H1 (cell line): ENCODE measurements around the gene PLXDC2. TPM values are rescaled to one million over a fixed set of nuclear protein-coding genes. Genes with fewer than 3 reads are reported as not detected.

Experiments used
- CTCF ChIA-PET: fragments of 300-600 bp; sonication (Branson Sonifier 250); formaldehyde crosslinking; loops from one replicate; lab custom pipeline; 2021; ENCODE audit not compliant: partially characterized antibody; lab: Charles Lee
- POLR2A ChIA-PET: fragments of 300-600 bp; sonication (Branson Sonifier 250); formaldehyde crosslinking; loops from one replicate; lab custom pipeline; 2021; ENCODE audit warnings: inconsistent platforms; ENCODE audit not compliant: partially characterized antibody; lab: Charles Lee
- DNase-seq, 2 experiments: peaks; one replicate each; pipeline versions ENCODE4 v3.0.0 to v3.0.0-alpha.2; 2010 to 2022; ENCODE audit warnings: low spot score in 2 of 2, low read depth in 1 of 2, mixed read lengths in 1 of 2
- FAIRE-seq: peaks from 2 replicates; lab custom pipeline; 2011; peaks lifted over from hg19 to GRCh38; lab: Jason Lieb, UNC
- H2AFZ ChIP-seq: 2 replicates; pipeline ENCODE4 v1.8.1; 2012; ENCODE audit warnings: low read length, inconsistent platforms
- H2AK5ac ChIP-seq: 2 replicates; pipeline ENCODE4 v1.6.1; 2013; ENCODE audit warnings: low read depth, low read length
- H2BK120ac ChIP-seq: replicated peaks from 2 replicates; pipeline ENCODE3; 2013; ENCODE audit warnings: low read depth, low read length, inconsistent platforms
- H2BK12ac ChIP-seq: 2 replicates; pipeline ENCODE4 v1.6.1; 2013; ENCODE audit warnings: low read depth, low read length
- H2BK15ac ChIP-seq: 2 replicates; pipeline ENCODE4 v1.6.1; 2013; ENCODE audit warnings: low read length
- H2BK20ac ChIP-seq: 2 replicates; pipeline ENCODE4 v1.6.1; 2013; ENCODE audit warnings: low read length
- H2BK5ac ChIP-seq: 2 replicates; pipeline ENCODE4 v1.6.1; 2013; ENCODE audit warnings: low read depth, low read length
- H3K14ac ChIP-seq: 2 replicates; pipeline ENCODE4 v1.6.1; 2013; ENCODE audit warnings: inconsistent platforms; ENCODE audit not compliant: insufficient read length
- H3K18ac ChIP-seq: 2 replicates; pipeline ENCODE4 v1.6.1; 2013; ENCODE audit warnings: low read length; ENCODE audit errors: extremely low read depth
- H3K23ac ChIP-seq: 2 replicates; pipeline ENCODE4 v1.6.1; 2013; ENCODE audit warnings: inconsistent platforms; ENCODE audit not compliant: insufficient read length
- H3K23me2 ChIP-seq: 2 replicates; pipeline ENCODE4 v1.6.1; 2013; ENCODE audit warnings: low read depth, low read length
- H3K27ac ChIP-seq: 2 replicates; pipeline ENCODE4 v1.6.1; 2011; ENCODE audit warnings: low read depth, low read length, inconsistent platforms
- H3K27me3 ChIP-seq, 4 experiments: replicated peaks in 1 of 4; 1 replicate in 1 of 4; 2 replicates in 3 of 4; pipeline versions ENCODE4 v1.6.1 to v1.8.1; 2011 to 2013; ENCODE audit warnings: low read length in 3 of 4, mild to moderate bottlenecking in 3 of 4, inconsistent platforms in 2 of 4, mixed read lengths in 2 of 4, moderate library complexity in 1 of 4; ENCODE audit not compliant: control insufficient read depth in 3 of 4, insufficient read depth in 3 of 4; ENCODE audit errors: extremely low read depth in 1 of 4
- H3K36me3 ChIP-seq, 4 experiments: 2 replicates each; pipeline versions ENCODE4 v1.6.1 to v1.8.1; 2011 to 2013; ENCODE audit warnings: mild to moderate bottlenecking in 4 of 4, low read length in 3 of 4, moderate library complexity in 2 of 4, control low read depth in 1 of 4, inconsistent platforms in 1 of 4; ENCODE audit not compliant: insufficient read depth in 4 of 4, control insufficient read depth in 2 of 4
- H3K4ac ChIP-seq: replicated peaks from 2 replicates; pipeline ENCODE3; 2013; ENCODE audit warnings: low read length, low read depth, mixed read lengths, inconsistent platforms; ENCODE audit not compliant: insufficient read length
- H3K4me1 ChIP-seq, 4 experiments: replicated peaks in 1 of 4; 1 replicate in 1 of 4; 2 replicates in 3 of 4; pipeline versions ENCODE4 v1.6.1 to v1.8.1; 2011 to 2013; ENCODE audit warnings: low read length in 3 of 4, inconsistent platforms in 2 of 4, mixed read lengths in 1 of 4; ENCODE audit not compliant: insufficient read depth in 4 of 4, control insufficient read depth in 3 of 4
- H3K4me2 ChIP-seq, 2 experiments: 2 replicates each; pipeline versions ENCODE4 v1.6.1 to v1.8.1; 2011 to 2013; ENCODE audit warnings: low read depth in 2 of 2, low read length in 2 of 2, control low read depth in 1 of 2, inconsistent platforms in 1 of 2, mild to moderate bottlenecking in 1 of 2; ENCODE audit not compliant: insufficient read depth in 1 of 2
- H3K4me3 ChIP-seq, 4 experiments: fragments of 200-600, 300-600 bp in 1 of 4; sonication (generic), shearing (Covaris generic), sonication (Bioruptor Twin) in 1 of 4; 2 replicates each; pipeline versions ENCODE4 v1.5.1 to v1.8.1; 2011 to 2016; ENCODE audit warnings: low read length in 4 of 4, low read depth in 3 of 4, control low read depth in 2 of 4, inconsistent platforms in 2 of 4, mild to moderate bottlenecking in 2 of 4, mixed read lengths in 1 of 4, moderate library complexity in 1 of 4; ENCODE audit not compliant: insufficient read depth in 2 of 4; ENCODE audit errors: extremely low read depth in 1 of 4
- H3K56ac ChIP-seq: replicated peaks from 2 replicates; pipeline ENCODE3; 2013; ENCODE audit warnings: low read depth, mild to moderate bottlenecking, mixed read lengths, low read length, inconsistent platforms; ENCODE audit not compliant: insufficient read length
- H3K79me1 ChIP-seq: 2 replicates; pipeline ENCODE4 v1.6.1; 2013; ENCODE audit warnings: low read depth, low read length, control low read depth
- H3K79me2 ChIP-seq, 2 experiments: 2 replicates each; pipeline versions ENCODE4 v1.6.1 to v1.8.1; 2012 to 2013; ENCODE audit warnings: low read length in 2 of 2, mild to moderate bottlenecking in 2 of 2, inconsistent platforms in 1 of 2; ENCODE audit not compliant: insufficient read depth in 2 of 2, control insufficient read depth in 1 of 2
- H3K9ac ChIP-seq, 4 experiments: replicated peaks in 1 of 4; 1 replicate in 1 of 4; 2 replicates in 3 of 4; pipeline versions ENCODE4 v1.6.1 to v1.8.1; 2011 to 2013; ENCODE audit warnings: low read depth in 3 of 4, low read length in 3 of 4, control low read depth in 2 of 4, mild to moderate bottlenecking in 2 of 4, moderate library complexity in 2 of 4, inconsistent platforms in 1 of 4; ENCODE audit errors: extremely low read depth in 1 of 4
- H3K9me3 ChIP-seq, 2 experiments: 2 replicates each; pipeline versions ENCODE4 v1.6.1 to v1.8.1; 2012 to 2013; ENCODE audit warnings: mild to moderate bottlenecking in 2 of 2, moderate library complexity in 2 of 2, control low read depth in 1 of 2, inconsistent platforms in 1 of 2, low read depth in 1 of 2, low read length in 1 of 2, mixed read lengths in 1 of 2; ENCODE audit not compliant: insufficient read depth in 2 of 2
- H4K20me1 ChIP-seq, 2 experiments: replicated peaks in 1 of 2; 2 replicates each; pipeline versions ENCODE3 to v1.8.1; 2011 to 2013; ENCODE audit warnings: inconsistent platforms in 2 of 2, low read length in 2 of 2, mild to moderate bottlenecking in 1 of 2; ENCODE audit not compliant: insufficient read depth in 2 of 2, control insufficient read depth in 1 of 2
- H4K5ac ChIP-seq: 2 replicates; pipeline ENCODE4 v1.6.1; 2013; ENCODE audit warnings: low read length, low read depth, mixed read lengths, inconsistent platforms; ENCODE audit not compliant: insufficient read length
- H4K8ac ChIP-seq: 2 replicates; pipeline ENCODE4 v1.8.0; 2013; ENCODE audit warnings: mild to moderate bottlenecking, moderate library complexity, low read length, inconsistent platforms; ENCODE audit not compliant: insufficient read depth; ENCODE audit errors: extremely low read depth
- H4K91ac ChIP-seq: replicated peaks from 2 replicates; pipeline ENCODE3; 2013; ENCODE audit warnings: low read length, mixed read lengths, inconsistent platforms; ENCODE audit not compliant: insufficient read length
- EGR1 ChIP-seq: IDR thresholded peaks from 2 replicates; pipeline ENCODE4 v1.6.1; 2011; ENCODE audit warnings: low read depth, low read length, borderline replicate concordance
- KDM1A ChIP-seq: fragments of 200-600, 300-600 bp; sonication (generic); IDR thresholded peaks from 2 replicates; pipeline ENCODE4 v1.7.1; 2016; ENCODE audit warnings: mild to moderate bottlenecking, low read length, borderline replicate concordance
- KDM4A ChIP-seq: IDR thresholded peaks from one replicate; pipeline ENCODE4 v1.7.1; 2012; ENCODE audit warnings: low read depth, mild to moderate bottlenecking, moderate library complexity, low read length, inconsistent platforms; ENCODE audit not compliant: severe bottlenecking
- NRF1 ChIP-seq: IDR thresholded peaks from 2 replicates; pipeline ENCODE4 v1.6.1; 2011; ENCODE audit warnings: mild to moderate bottlenecking, low read depth, low read length, improper control_type of control experiment
- RAD21 ChIP-seq, 2 experiments: IDR thresholded peaks in 1 of 2; conservative IDR thresholded peaks in 1 of 2; 2 replicates each; pipeline ENCODE4 v1.6.1; 2011; ENCODE audit warnings: low read depth in 2 of 2, low read length in 2 of 2, improper control_type of control experiment in 1 of 2, inconsistent platforms in 1 of 2, mild to moderate bottlenecking in 1 of 2, moderate library complexity in 1 of 2
- RBBP5 ChIP-seq: IDR thresholded peaks from 2 replicates; pipeline ENCODE4 v1.7.1; 2012; ENCODE audit warnings: low read depth, mild to moderate bottlenecking, inconsistent platforms, low read length, moderate library complexity, borderline replicate concordance
- YY1 ChIP-seq: IDR thresholded peaks from 2 replicates; pipeline ENCODE4 v1.6.1; 2011; ENCODE audit warnings: low read depth, mild to moderate bottlenecking, low read length
- ZNF274 ChIP-seq: IDR thresholded peaks from 2 replicates; pipeline ENCODE4 v1.7.0; 2012; ENCODE audit warnings: low read length, borderline replicate concordance; ENCODE audit errors: extremely low read depth
- WGBS, 2 experiments: shearing (Covaris generic) in 1 of 2; methylation state at CpG; one replicate each; pipeline versions ENCODE4 v1.1.6 to v1.1.7; 2013 to 2015; ENCODE audit warnings: low lambda C conversion rate in 2 of 2, mixed read lengths in 2 of 2, inconsistent platforms in 1 of 2, low coverage in 1 of 2, missing lambda C conversion rate in 1 of 2; ENCODE audit not compliant: insufficient replicate concordance in 2 of 2, insufficient coverage in 1 of 2, insufficient read length in 1 of 2; ENCODE audit errors: extremely low coverage in 1 of 2, missing lambda C conversion rate in 1 of 2; 5-methylcytosine and 5-hydroxymethylcytosine counted together
- polyA plus RNA-seq, 7 experiments: library from polyadenylated mRNA; depleted of rRNA in 3 of 7; stranded (reverse) in 5 of 7; unstranded in 2 of 7; fragments of >200 nt in 5 of 7; fragments of 200-250 nt in 2 of 7; gene quantifications; 1 replicate in 5 of 7; 2 replicates in 1 of 7; 4 replicates in 1 of 7; pipeline versions ENCODE4 v1.2.1 to v1.2.3, GENCODE V29; 2011 to 2013; ENCODE audit warnings: missing spikeins in 2 of 7, mixed read lengths in 2 of 7
- total RNA-seq: library from RNA; stranded (reverse); fragmentation: NEBNext Ultra II Directional; extraction: Animal tissue kit (Norgen Biotek cat#: 25700); gene quantifications from 2 replicates; pipeline ENCODE4 v1.2.1, GENCODE V29; 2021
- TF ChIP-seq, protein P1 (sequence below): IDR thresholded peaks from 2 replicates; pipeline ENCODE4 v1.6.1; 2012; ENCODE audit warnings: inconsistent platforms
- TF ChIP-seq, protein P2 (sequence below): IDR thresholded peaks from 2 replicates; pipeline ENCODE4 v1.6.1; 2012; ENCODE audit warnings: low read length, inconsistent platforms
- TF ChIP-seq, protein P3 (sequence below): IDR thresholded peaks from 2 replicates; pipeline ENCODE4 v1.6.1; 2012; ENCODE audit warnings: inconsistent platforms

Gene PLXDC2
- total and polyA plus RNA-seq, 2 of the 8 experiments (the other 6 are each of a cell fraction or from before 2014, with no cell fraction given): 23.0 to 40.5 TPM

DNA sequence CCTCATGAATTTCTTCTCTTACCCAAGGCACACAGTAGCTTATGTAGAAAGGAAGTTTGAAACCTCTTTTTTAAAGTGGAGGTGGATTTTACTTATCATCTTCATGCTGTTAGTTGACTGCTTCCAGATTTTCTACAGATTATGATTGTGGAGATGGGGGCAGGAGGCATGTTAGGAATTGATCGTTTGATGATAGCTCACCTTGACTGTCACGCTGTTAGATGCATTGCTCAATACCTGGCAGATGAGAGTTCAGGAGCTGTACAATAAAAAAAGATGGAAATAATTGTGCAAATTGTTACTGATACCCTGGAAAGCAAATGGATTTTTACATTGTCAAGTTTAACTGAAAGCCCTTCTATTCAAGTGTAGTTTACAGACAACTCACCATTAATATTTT, 340.3 kb downstream of the PLXDC2 start:
- DNase-seq: no peak
- TF ChIP-seq ZNF274: no peak
- TF ChIP-seq NRF1: no peak
- no peak for TF ChIP-seq KDM1A
- no peak for TF ChIP-seq RBBP5
- TF ChIP-seq, protein P1, sequence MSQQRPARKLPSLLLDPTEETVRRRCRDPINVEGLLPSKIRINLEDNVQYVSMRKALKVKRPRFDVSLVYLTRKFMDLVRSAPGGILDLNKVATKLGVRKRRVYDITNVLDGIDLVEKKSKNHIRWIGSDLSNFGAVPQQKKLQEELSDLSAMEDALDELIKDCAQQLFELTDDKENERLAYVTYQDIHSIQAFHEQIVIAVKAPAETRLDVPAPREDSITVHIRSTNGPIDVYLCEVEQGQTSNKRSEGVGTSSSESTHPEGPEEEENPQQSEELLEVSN: no peak
- TF ChIP-seq YY1: no peak
- TF ChIP-seq RAD21 (IDR thresholded peaks at IDR 0.05 in 1 of 2, conservative IDR thresholded peaks at IDR 0.05 in 1 of 2; ENCODE audit: low read depth in 2 of 2, low read length in 2 of 2): no peak
- TF ChIP-seq EGR1: no peak
- TF ChIP-seq, protein P2, sequence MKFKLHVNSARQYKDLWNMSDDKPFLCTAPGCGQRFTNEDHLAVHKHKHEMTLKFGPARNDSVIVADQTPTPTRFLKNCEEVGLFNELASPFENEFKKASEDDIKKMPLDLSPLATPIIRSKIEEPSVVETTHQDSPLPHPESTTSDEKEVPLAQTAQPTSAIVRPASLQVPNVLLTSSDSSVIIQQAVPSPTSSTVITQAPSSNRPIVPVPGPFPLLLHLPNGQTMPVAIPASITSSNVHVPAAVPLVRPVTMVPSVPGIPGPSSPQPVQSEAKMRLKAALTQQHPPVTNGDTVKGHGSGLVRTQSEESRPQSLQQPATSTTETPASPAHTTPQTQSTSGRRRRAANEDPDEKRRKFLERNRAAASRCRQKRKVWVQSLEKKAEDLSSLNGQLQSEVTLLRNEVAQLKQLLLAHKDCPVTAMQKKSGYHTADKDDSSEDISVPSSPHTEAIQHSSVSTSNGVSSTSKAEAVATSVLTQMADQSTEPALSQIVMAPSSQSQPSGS: no peak
- no peak for TF ChIP-seq KDM4A
- TF ChIP-seq, protein P3, sequence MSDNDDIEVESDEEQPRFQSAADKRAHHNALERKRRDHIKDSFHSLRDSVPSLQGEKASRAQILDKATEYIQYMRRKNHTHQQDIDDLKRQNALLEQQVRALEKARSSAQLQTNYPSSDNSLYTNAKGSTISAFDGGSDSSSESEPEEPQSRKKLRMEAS: no peak

More for the DNA sequence above, 340.3 kb downstream of the PLXDC2 start:
- Histone ChIP-seq H3K27me3 (no peaks in the 10 kb centered on the region), H2AFZ (no peak overlapping the region), H3K4me3 (no peak overlapping the region), H4K5ac (no peak overlapping the region), H3K9ac (no peak overlapping the region), H3K79me2 (no peaks in the 10 kb centered on the region), H3K23ac (no peak overlapping the region), H3K36me3 (no peaks in the 10 kb centered on the region), H3K27ac (no peak overlapping the region), H2BK20ac (no peak overlapping the region), H4K20me1 (no peaks in the 10 kb centered on the region), H2BK5ac (no peak overlapping the region), H3K4me1 (peaks cover 0 to 2% (median under 1%) of the 10 kb centered on the region in 4 experiments; a peak in 2 of 7 replicates), H3K4ac (no peak overlapping the region), H3K23me2 (no peaks in the 10 kb centered on the region), H3K18ac (no peak overlapping the region), H3K9me3 (no peaks in the 10 kb centered on the region), H3K14ac (no peak overlapping the region), H3K4me2 (no peak overlapping the region), H4K8ac (no peak overlapping the region), H3K79me1 (no peaks in the 10 kb centered on the region), H3K56ac (no peak overlapping the region), H2AK5ac (no peak overlapping the region; the same call in 1 of the 2 replicates), H2BK120ac (no peak overlapping the region), H4K91ac (no peak overlapping the region), H2BK12ac (no peak overlapping the region), H2BK15ac (no peak overlapping the region)
- ChIA-PET CTCF (interaction anchor here (0.6 to 1.1 kb wide), 2 partner anchors 339 to 640 kb away, joined by 3 read pairs; no protein-coding TSS in a partner anchor), POLR2A (no interaction called here)
- no peak for FAIRE-seq
- WGBS, 2 experiments: 82% methylated on average over 2 of the region's 2 CpGs; no CpG with 5 or more reads in 1 of the 2 experiments
